Nephron (organoid): Measurements from ENCODE around the gene PLIN1.

Experiments
- H3K27ac Mint-ChIP-seq, 3 experiments: 2 replicates each; pipeline ENCODE4 v1.8.0; 2020; ENCODE audit warnings: mixed read lengths in 3 of 3, mild to moderate bottlenecking in 2 of 3, moderate library complexity in 1 of 3
- H3K27me3 Mint-ChIP-seq: 2 replicates; pipeline ENCODE4 v1.8.0; 2021; ENCODE audit warnings: low read depth, mild to moderate bottlenecking, moderate library complexity, mixed read lengths
- H3K36me3 Mint-ChIP-seq: 2 replicates; pipeline ENCODE4 v1.8.0; 2020; ENCODE audit warnings: low read depth, mixed read lengths
- H3K4me1 Mint-ChIP-seq: 2 replicates; pipeline ENCODE4 v1.8.0; 2020; ENCODE audit warnings: mixed read lengths
- H3K4me3 Mint-ChIP-seq, 3 experiments: 2 replicates each; pipeline ENCODE4 v1.8.0; 2020; ENCODE audit warnings: mild to moderate bottlenecking in 3 of 3, mixed read lengths in 3 of 3, moderate library complexity in 2 of 3
- H3K9me3 Mint-ChIP-seq: 2 replicates; pipeline ENCODE4 v1.8.0; 2020; ENCODE audit warnings: mixed read lengths
- CTCF ChIP-seq, 3 experiments: fragments of 200-600 bp; sonication (generic); IDR thresholded peaks; one replicate each; pipeline ENCODE4 v1.5.0; 2021; ENCODE audit warnings: antibody characterized with exemption in 3 of 3; ENCODE audit not compliant: unreplicated experiment in 3 of 3

The PLIN1 gene

GRCh38 chr15:89660556-89660955 lies 18.6 kb downstream of the PLIN1 start:
- H3K27ac Mint-ChIP-seq, result no peak overlapping the region
- H3K36me3 Mint-ChIP-seq, result no peaks in the 10 kb centered on the region

DNA sequence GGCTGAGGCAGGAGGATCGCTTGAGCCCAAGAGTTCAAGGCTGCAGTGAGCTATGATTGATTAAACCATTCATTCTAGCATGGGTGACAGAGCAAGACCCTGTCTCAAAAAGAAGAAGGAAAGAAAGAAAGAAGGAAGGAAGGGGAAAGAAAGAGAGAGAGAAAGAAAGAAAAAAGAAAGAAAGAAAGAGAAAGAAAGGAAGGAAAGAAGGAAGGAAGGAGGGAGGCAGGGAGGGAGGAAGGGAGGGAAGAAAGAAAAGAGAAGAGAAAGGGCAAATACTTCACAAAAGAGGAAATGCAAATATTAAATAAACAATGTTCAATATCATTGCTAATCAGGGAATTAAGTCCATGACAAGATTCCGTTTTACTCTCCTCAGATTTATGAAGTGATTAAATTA lies 19.9 kb downstream of the PLIN1 start:
- TF ChIP-seq CTCF (IDR thresholded peaks at IDR 0.05; ENCODE audit: unreplicated experiment in 3 of 3), result no peak
- Mint-ChIP-seq H3K27me3 (peaks cover 8% of the 10 kb centered on the region), H3K36me3 (no peaks in the 10 kb centered on the region), H3K27ac (no peak overlapping the region), H3K4me1 (peaks cover 22% of the 10 kb centered on the region), H3K9me3 (no peaks in the 10 kb centered on the region), H3K4me3 (no peak overlapping the region)

More at GRCh38 chr15:89660556-89660955, 18.6 kb downstream of the PLIN1 start:
- TF ChIP-seq CTCF (IDR thresholded peaks at IDR 0.05; ENCODE audit: unreplicated experiment in 3 of 3), result no peak
- peaks cover 22% of the 10 kb centered on the region for H3K4me1 Mint-ChIP-seq
- no peaks in the 10 kb centered on the region for H3K9me3 Mint-ChIP-seq
- peaks cover 12% of the 10 kb centered on the region for H3K27me3 Mint-ChIP-seq
- no peak overlapping the region for H3K4me3 Mint-ChIP-seq

DNA sequence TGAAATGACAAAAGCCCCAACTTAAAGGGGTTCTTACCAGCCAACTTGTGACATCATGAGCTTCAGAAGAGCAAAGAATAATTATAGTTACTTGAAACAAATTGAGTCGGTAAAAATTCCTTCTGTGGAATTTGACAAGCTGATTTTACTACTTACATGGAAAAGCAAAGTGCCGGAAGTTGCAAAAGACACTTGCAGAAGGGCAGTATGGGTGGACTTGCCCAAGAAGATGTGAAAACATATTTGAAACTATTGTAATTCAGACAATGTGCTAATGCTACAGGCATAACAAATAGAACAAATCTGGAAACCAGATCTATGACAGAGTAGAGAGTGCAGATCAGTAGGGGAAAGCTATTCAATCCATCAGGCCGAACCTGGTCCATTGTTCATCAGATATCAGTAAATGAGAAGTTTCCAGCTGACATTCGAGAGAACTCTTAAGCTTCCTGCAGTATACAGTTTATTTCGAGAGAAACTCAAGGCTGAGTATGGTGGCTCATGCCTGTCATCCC lies 21.4 kb downstream of the PLIN1 start:
- no peak for TF ChIP-seq CTCF (IDR thresholded peaks at IDR 0.05; ENCODE audit: unreplicated experiment in 3 of 3)
- H3K36me3 Mint-ChIP-seq, result no peaks in the 10 kb centered on the region
- H3K27me3 Mint-ChIP-seq, result peaks cover 8% of the 10 kb centered on the region
- H3K4me3 Mint-ChIP-seq, result no peak overlapping the region
- H3K4me1 Mint-ChIP-seq, result peaks cover 23% of the 10 kb centered on the region
- no peak overlapping the region for H3K27ac Mint-ChIP-seq
- H3K9me3 Mint-ChIP-seq, result no peaks in the 10 kb centered on the region

DNA sequence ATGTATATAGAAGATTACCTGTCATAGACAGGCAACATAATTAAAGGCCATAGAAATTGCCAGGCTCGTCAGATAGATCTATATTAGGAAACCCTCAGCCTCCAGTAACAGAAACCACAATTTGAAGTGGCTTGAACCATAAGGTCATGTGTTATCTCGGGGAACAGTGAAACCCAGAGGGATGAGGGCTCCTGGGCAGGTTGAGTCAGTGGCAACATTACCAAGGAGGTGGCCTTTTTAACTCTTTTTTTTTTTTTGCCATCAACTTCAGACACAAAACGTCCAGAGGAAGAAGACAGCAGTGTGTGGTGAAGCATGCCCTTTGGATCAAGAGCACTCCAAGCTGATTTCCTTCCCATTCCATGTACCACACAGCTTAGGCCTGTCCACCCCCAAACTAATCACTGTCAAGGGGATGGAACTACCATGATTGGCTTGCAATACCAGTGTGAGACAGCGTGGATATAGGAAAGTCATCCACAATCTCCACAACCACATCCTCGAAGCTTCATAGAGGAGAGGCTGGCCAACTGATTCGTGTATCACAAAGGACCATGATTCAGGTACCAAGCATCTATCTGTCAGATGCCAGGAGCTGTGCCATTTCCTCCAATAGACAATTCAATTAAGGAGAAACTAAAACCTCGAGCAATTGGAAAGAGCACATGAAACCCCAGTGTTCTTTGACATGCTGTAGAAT lies 22.9 kb downstream of the PLIN1 start:
- TF ChIP-seq CTCF (IDR thresholded peaks at IDR 0.05; ENCODE audit: unreplicated experiment in 3 of 3), result no peak
- Mint-ChIP-seq H3K4me1 (peaks cover 19% of the 10 kb centered on the region), H3K36me3 (peaks cover 5% of the 10 kb centered on the region), H3K27me3 (peaks cover 8% of the 10 kb centered on the region), H3K9me3 (no peaks in the 10 kb centered on the region), H3K4me3 (peak overlapping the region; percentile 87 to 89 (median 88)), H3K27ac (peak overlapping the region in 2 of 3 experiments; percentile 86 to 89)

DNA sequence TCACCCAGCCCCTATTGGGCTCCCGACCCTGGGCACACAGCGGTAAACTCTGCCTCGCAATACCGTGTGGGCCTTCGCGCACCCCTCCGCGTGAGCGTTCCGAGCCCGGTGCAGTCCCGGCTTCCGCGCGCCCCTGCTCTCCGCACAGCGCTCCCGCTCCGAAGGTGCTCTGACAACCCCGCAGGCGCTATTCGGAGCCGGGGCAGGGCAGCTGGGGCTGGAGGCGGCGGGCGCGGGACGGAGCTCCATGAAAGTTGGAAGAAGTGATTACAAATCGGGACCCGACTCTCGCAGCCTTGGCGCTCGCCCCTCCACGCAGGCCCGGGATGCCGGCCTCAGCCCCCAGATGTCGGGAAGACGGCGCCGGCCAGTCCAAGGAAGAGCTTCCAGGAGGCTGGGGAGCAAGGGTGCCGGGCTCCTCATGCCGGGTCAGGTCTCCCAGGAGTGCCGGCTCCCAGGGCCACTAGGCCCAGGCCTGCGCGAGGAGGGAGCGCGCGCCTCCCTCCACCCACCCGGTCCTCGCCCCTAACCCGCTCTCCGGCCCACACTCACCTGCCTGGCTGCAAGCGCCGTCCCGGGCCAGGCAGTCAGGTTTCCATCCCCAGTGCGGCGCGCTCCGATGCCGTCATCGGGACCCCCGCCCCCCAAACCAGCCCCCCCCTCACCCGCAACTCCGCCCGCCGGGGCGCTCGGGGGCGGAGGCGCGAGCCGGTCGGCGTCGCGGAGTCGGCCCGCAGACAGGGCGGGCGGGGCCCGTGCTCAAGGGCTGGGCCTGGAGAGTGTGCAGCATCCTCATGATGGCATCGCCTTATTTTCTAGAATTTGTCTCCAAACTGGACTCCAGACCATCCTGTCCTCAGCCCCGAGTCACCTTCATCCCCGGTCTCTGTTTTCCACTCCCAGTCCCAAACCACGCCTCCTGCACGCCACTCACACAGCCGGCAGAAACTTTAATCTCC lies 24.0 kb downstream of the PLIN1 start, which contains the start of gene KIF7:
Gene KIF7, minus strand, starts transcription at position 621 of the 959 bp plus-strand sequence. CDS start 2,537 bp downstream, outside the sequence.
- Mint-ChIP-seq H3K9me3 (no peaks in the 10 kb centered on the region), H3K4me1 (peaks cover 19% of the 10 kb centered on the region), H3K36me3 (peaks cover 7% of the 10 kb centered on the region), H3K27me3 (peaks cover 4% of the 10 kb centered on the region), H3K27ac (peak within 1 kb of the TSS; percentile 29 to 89 (median 86)), H3K4me3 (peak within 1 kb of the TSS; percentile 87 to 89 (median 88))
- TF ChIP-seq CTCF (IDR thresholded peaks at IDR 0.05; ENCODE audit: unreplicated experiment in 3 of 3), result no peak
